GM23248 (cell line): ENCODE data around the gene PDE4B. TPM values are rescaled to one million over a fixed set of nuclear protein-coding genes. Genes with fewer than 3 reads are reported as not detected.

Experiments used
- DNase-seq: peaks from one replicate; pipeline ENCODE4 v3.0.0-alpha.2; 2015
- H2AFZ ChIP-seq: fragments of 200-600 bp; sonication (generic); 2 replicates; pipeline ENCODE4 v1.6.1; 2016; ENCODE audit warnings: antibody characterized with exemption
- H3F3A ChIP-seq: fragments of 200-600 bp; sonication (generic); 2 replicates; pipeline ENCODE4 v1.6.1; 2016; ENCODE audit warnings: mild to moderate bottlenecking, antibody characterized with exemption, mixed run types; ENCODE audit not compliant: insufficient read depth
- H3K27ac ChIP-seq: fragments of 200-600 bp; sonication (generic); 2 replicates; pipeline ENCODE4 v1.5.1; 2016; ENCODE audit warnings: mild to moderate bottlenecking
- H3K27me3 ChIP-seq: fragments of 200-600 bp; sonication (generic); replicated peaks from 2 replicates; pipeline ENCODE4 v1.6.1; 2016; ENCODE audit warnings: mild to moderate bottlenecking; ENCODE audit not compliant: insufficient read depth
- H3K36me3 ChIP-seq: fragments of 200-600 bp; sonication (generic); 2 replicates; pipeline ENCODE4 v1.6.1; 2016; ENCODE audit warnings: low read depth, mild to moderate bottlenecking
- H3K4me1 ChIP-seq: fragments of 200-600 bp; sonication (generic); 2 replicates; pipeline ENCODE4 v1.6.1; 2016; ENCODE audit warnings: mild to moderate bottlenecking; ENCODE audit not compliant: insufficient read depth
- H3K4me2 ChIP-seq: fragments of 200-600 bp; sonication (generic); one replicate; pipeline ENCODE4 v1.6.1; 2016; ENCODE audit warnings: mild to moderate bottlenecking; ENCODE audit not compliant: unreplicated experiment
- H3K4me3 ChIP-seq: fragments of 200-600 bp; sonication (generic); 2 replicates; pipeline ENCODE4 v1.5.1; 2016; ENCODE audit warnings: mild to moderate bottlenecking
- H3K79me2 ChIP-seq: fragments of 200-600 bp; sonication (generic); 2 replicates; pipeline ENCODE4 v1.6.1; 2016; ENCODE audit warnings: mild to moderate bottlenecking; ENCODE audit not compliant: insufficient read depth
- H3K9ac ChIP-seq: fragments of 200-600 bp; sonication (generic); 2 replicates; pipeline ENCODE4 v1.6.1; 2016; ENCODE audit warnings: mild to moderate bottlenecking
- H3K9me2 ChIP-seq: fragments of 200-600 bp; sonication (generic); 2 replicates; pipeline ENCODE4 v1.6.1; 2016; ENCODE audit warnings: mixed run types, mild to moderate bottlenecking, moderate library complexity; ENCODE audit not compliant: insufficient read depth
- H3K9me3 ChIP-seq: fragments of 200-600 bp; sonication (generic); one replicate; pipeline ENCODE4 v1.6.1; 2017; ENCODE audit warnings: low read depth
- H4K20me1 ChIP-seq: fragments of 200-600 bp; sonication (generic); 2 replicates; pipeline ENCODE4 v1.6.0; 2016; ENCODE audit not compliant: insufficient read depth
- EZH2 ChIP-seq: fragments of 200-600 bp; sonication (generic); IDR thresholded peaks from 2 replicates; pipeline ENCODE4 v1.6.1; 2018; ENCODE audit warnings: antibody characterized with exemption, mild to moderate bottlenecking; ENCODE audit not compliant: insufficient read depth, poor library complexity, severe bottlenecking
- EZH2phosphoT487 ChIP-seq: fragments of 200-600 bp; sonication (generic); IDR thresholded peaks from 2 replicates; pipeline ENCODE4 v1.6.1; 2018; ENCODE audit warnings: antibody characterized with exemption, moderate library complexity, mild to moderate bottlenecking, low read depth; ENCODE audit not compliant: insufficient read depth
- WGBS, 2 experiments: methylation state at CpG; one replicate each; pipeline ENCODE4 v1.1.6; 2015 to 2017; ENCODE audit warnings: low lambda C conversion rate in 2 of 2, low coverage in 1 of 2; ENCODE audit errors: missing lambda C conversion rate in 2 of 2; 5-methylcytosine and 5-hydroxymethylcytosine counted together
- in situ Hi-C: fragments of 300-500 bp; cut with MboI; formaldehyde crosslinking; loops from 2 replicates; pipeline ENCODE4 v1.15.0; 2020
- polyA plus RNA-seq: library from polyadenylated mRNA; unstranded; fragments of >200 nt; fragmentation: Nextera tagmentation; extraction: Ambion mirVana; gene quantifications from 2 replicates; pipeline ENCODE4 v1.2.1, GENCODE V29; 2016
- total RNA-seq: library from RNA; depleted of rRNA; stranded (reverse); fragments of >200 nt; shearing (Covaris generic); gene quantifications from 2 replicates; pipeline ENCODE4 v1.2.3, GENCODE V29; 2014

Gene PDE4B
- total and polyA plus RNA-seq, 2 experiments from 2014 or later = 19.9 to 36.2 TPM

GRCh38 chr1:66412704-66413103 is 620.0 kb downstream of the PDE4B start:
- H3K4me2 ChIP-seq = no peak overlapping the region
- H3K27me3 ChIP-seq = no peaks in the 10 kb centered on the region
- in situ Hi-C loops = no loop called here
- no peak overlapping the region for H3K4me3 ChIP-seq
- H2AFZ ChIP-seq = no peak overlapping the region
- peak; percentile 56 for DNase-seq
- no peaks in the 10 kb centered on the region for H3K79me2 ChIP-seq
- no peaks in the 10 kb centered on the region for H4K20me1 ChIP-seq
- peaks cover 23% of the 10 kb centered on the region for H3F3A ChIP-seq
- no peak for TF ChIP-seq EZH2
- TF ChIP-seq EZH2phosphoT487 = no peak
- H3K9me2 ChIP-seq = no peaks in the 10 kb centered on the region
- peaks cover 21% of the 10 kb centered on the region for H3K4me1 ChIP-seq
- H3K27ac ChIP-seq = no peak overlapping the region
- H3K9ac ChIP-seq = no peak overlapping the region
- H3K9me3 ChIP-seq = no peaks in the 10 kb centered on the region
- H3K36me3 ChIP-seq = no peaks in the 10 kb centered on the region

DNA sequence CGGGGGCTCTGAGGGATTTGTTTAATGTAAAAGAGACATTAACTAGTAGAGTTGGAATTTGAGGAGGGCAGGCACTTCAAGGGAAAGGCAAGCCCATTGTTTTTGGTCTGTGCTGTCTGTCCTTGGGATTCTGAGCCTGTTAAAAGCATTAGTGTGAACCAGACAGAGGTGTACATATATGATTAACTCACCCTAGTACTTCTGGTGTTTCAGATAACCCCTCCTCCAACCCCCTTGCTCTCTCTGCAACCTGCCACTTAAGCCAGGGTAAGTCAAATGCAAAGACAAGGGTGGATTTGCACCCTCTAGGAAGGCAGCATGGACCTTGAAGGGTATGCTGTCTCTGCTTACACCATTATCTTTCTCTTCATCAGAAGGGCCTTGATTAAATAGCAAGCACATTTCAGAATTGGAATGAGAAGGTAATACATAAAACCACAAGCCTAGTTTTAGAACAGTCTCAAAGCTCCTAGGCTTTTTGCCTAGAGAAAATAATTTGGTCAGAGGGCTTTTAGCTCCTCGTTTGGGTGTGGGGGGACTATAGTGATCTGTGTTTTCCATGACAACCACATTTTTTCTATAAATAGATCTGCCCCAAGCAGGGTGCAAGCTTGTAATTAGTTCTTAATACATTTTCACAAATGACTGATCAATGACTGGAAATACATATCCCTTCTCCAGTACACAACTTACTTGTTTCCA is 620.6 kb downstream of the PDE4B start:
- Histone ChIP-seq H2AFZ (no peak overlapping the region), H4K20me1 (no peaks in the 10 kb centered on the region), H3K36me3 (no peaks in the 10 kb centered on the region), H3F3A (peaks cover 23% of the 10 kb centered on the region), H3K27ac (no peak overlapping the region), H3K9me3 (no peaks in the 10 kb centered on the region), H3K9me2 (no peaks in the 10 kb centered on the region), H3K27me3 (no peaks in the 10 kb centered on the region), H3K9ac (no peak overlapping the region), H3K79me2 (no peaks in the 10 kb centered on the region), H3K4me1 (peaks cover 21% of the 10 kb centered on the region), H3K4me2 (no peak overlapping the region), H3K4me3 (no peak overlapping the region)
- WGBS, 2 experiments = 61 to 77% methylated on average over 2 of the region's 2 CpGs
- in situ Hi-C loops = no loop called here
- TF ChIP-seq EZH2phosphoT487 = no peak
- DNase-seq = no peak

GRCh38 chr1:66413838-66414175 is 621.1 kb downstream of the PDE4B start:
- no peak overlapping the region for H3K4me2 ChIP-seq
- no peak overlapping the region for H2AFZ ChIP-seq
- no peaks in the 10 kb centered on the region for H3K79me2 ChIP-seq
- no peaks in the 10 kb centered on the region for H3K9me2 ChIP-seq
- no peaks in the 10 kb centered on the region for H3K27me3 ChIP-seq
- H3K27ac ChIP-seq = no peak overlapping the region
- no peaks in the 10 kb centered on the region for H4K20me1 ChIP-seq
- peaks cover 23% of the 10 kb centered on the region for H3F3A ChIP-seq
- no peak for TF ChIP-seq EZH2
- no peak for TF ChIP-seq EZH2phosphoT487
- DNase-seq = no peak
- H3K9ac ChIP-seq = no peak overlapping the region
- no peak overlapping the region for H3K4me3 ChIP-seq
- 36 to 41% methylated on average over 3 of the region's 3 CpGs for WGBS, 2 experiments
- H3K4me1 ChIP-seq = peaks cover 21% of the 10 kb centered on the region
- no peaks in the 10 kb centered on the region for H3K9me3 ChIP-seq
- H3K36me3 ChIP-seq = no peaks in the 10 kb centered on the region
- in situ Hi-C loops = no loop called here

GRCh38 chr1:66415281-66415680 is 622.6 kb downstream of the PDE4B start:
- Histone ChIP-seq H3F3A (peaks cover 23% of the 10 kb centered on the region), H3K27me3 (no peaks in the 10 kb centered on the region), H3K4me3 (no peak overlapping the region), H4K20me1 (no peaks in the 10 kb centered on the region), H3K9me2 (no peaks in the 10 kb centered on the region), H3K36me3 (no peaks in the 10 kb centered on the region), H3K4me1 (peaks cover 21% of the 10 kb centered on the region), H3K27ac (no peak overlapping the region), H3K9me3 (no peaks in the 10 kb centered on the region), H3K9ac (no peak overlapping the region), H3K79me2 (no peaks in the 10 kb centered on the region), H2AFZ (no peak overlapping the region), H3K4me2 (no peak overlapping the region)
- WGBS, 2 experiments = 91 to 100% methylated on average over 2 of the region's 2 CpGs
- no peak for DNase-seq
- TF ChIP-seq EZH2phosphoT487 = no peak
- no peak for TF ChIP-seq EZH2
- in situ Hi-C loops = no loop called here

DNA sequence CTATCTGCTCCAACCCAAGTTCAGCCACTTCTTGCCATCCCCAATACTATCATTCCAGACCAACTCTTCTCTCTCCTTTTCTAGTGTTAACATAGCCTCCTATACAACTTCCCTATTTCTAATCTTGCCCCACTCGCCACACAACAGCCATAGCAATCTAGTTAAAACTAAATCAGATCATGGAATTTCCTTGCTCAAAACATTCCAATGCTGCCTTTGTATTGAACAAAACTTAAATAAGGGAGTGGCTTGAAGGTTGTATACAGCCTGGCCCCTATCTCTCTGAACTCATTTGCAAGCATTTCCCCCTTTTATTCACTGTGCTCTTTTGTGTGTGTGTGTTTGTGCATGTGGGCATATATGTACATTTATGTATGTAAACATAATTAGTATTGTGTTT is 623.2 kb downstream of the PDE4B start:
- WGBS, 2 experiments = 95 to 100% methylated on average over 1 of the region's 1 CpG
- Histone ChIP-seq H2AFZ (no peak overlapping the region), H3F3A (peaks cover 23% of the 10 kb centered on the region), H3K36me3 (no peaks in the 10 kb centered on the region), H3K27me3 (no peaks in the 10 kb centered on the region), H3K4me1 (peaks cover 21% of the 10 kb centered on the region), H3K79me2 (no peaks in the 10 kb centered on the region), H3K4me3 (no peak overlapping the region), H4K20me1 (no peaks in the 10 kb centered on the region), H3K9me3 (no peaks in the 10 kb centered on the region), H3K27ac (no peak overlapping the region), H3K9me2 (no peaks in the 10 kb centered on the region), H3K4me2 (no peak overlapping the region), H3K9ac (no peak overlapping the region)
- DNase-seq = no peak
- in situ Hi-C loops = no loop called here
- no peak for TF ChIP-seq EZH2phosphoT487
- TF ChIP-seq EZH2 = no peak
